HL-60 (cell line): ENCODE results near the gene MYO6.

Experiments used
- DNase-seq, 2 experiments: peaks; one replicate each; pipeline ENCODE4 v3.0.0-alpha.2; 2010 to 2020; ENCODE audit warnings: low read depth in 1 of 2, low spot score in 1 of 2
- H3K27ac ChIP-seq: fragments of 250-450 bp; sonication (Bioruptor Pico); replicated peaks from 2 replicates; pipeline ENCODE4 v1.5.1; 2020; ENCODE audit warnings: mild to moderate bottlenecking, moderate library complexity
- H3K27me3 ChIP-seq: fragments of 250-450 bp; sonication (Bioruptor Pico); 2 replicates; pipeline ENCODE4 v1.5.1; 2021; ENCODE audit warnings: mild to moderate bottlenecking, moderate library complexity; ENCODE audit not compliant: insufficient read depth, poor library complexity, severe bottlenecking
- H3K4me3 ChIP-seq: replicated peaks from 2 replicates; pipeline ENCODE4 v1.5.1; 2011; ENCODE audit warnings: mild to moderate bottlenecking, control low read depth, low read length; ENCODE audit not compliant: insufficient read depth
- CTCF ChIP-seq: IDR thresholded peaks from one replicate; pipeline ENCODE4 v1.5.1; 2011; ENCODE audit warnings: low read length, control low read depth, inconsistent platforms; ENCODE audit not compliant: insufficient read depth
- GABPA ChIP-seq: IDR thresholded peaks from 2 replicates; pipeline ENCODE4 v1.6.1; 2012; ENCODE audit warnings: low read depth
- POLR2AphosphoS5 ChIP-seq: IDR thresholded peaks from 2 replicates; pipeline ENCODE4 v1.6.1; 2012; ENCODE audit warnings: low read depth
- REST ChIP-seq: IDR thresholded peaks from 2 replicates; pipeline ENCODE4 v1.6.1; 2012; ENCODE audit warnings: low read depth; ENCODE audit not compliant: insufficient replicate concordance
- SPI1 ChIP-seq: IDR thresholded peaks from 2 replicates; pipeline ENCODE4 v1.6.1; 2012; ENCODE audit warnings: low read depth, mild to moderate bottlenecking, borderline replicate concordance

The MYO6 gene

GRCh38 chr6:75834447-75834846 is 85.4 kb downstream of the MYO6 start:
- Histone ChIP-seq H3K4me3 (no peak overlapping the region), H3K27me3 (no peaks in the 10 kb centered on the region), H3K27ac (no peak overlapping the region)
- no peak for DNase-seq
- no peak for TF ChIP-seq POLR2AphosphoS5

GRCh38 chr6:75842191-75842590 is 93.2 kb downstream of the MYO6 start:
- no peak for TF ChIP-seq CTCF
- no peak for TF ChIP-seq GABPA
- TF ChIP-seq SPI1, result no peak
- no peak for TF ChIP-seq REST
- TF ChIP-seq POLR2AphosphoS5, result no peak
- no peaks in the 10 kb centered on the region for H3K27me3 ChIP-seq
- no peak for DNase-seq
- H3K4me3 ChIP-seq, result no peak overlapping the region
- H3K27ac ChIP-seq, result no peak overlapping the region

- no peaks in the 10 kb centered on the region for H3K27me3 ChIP-seq
- DNase-seq, result no peak
- H3K4me3 ChIP-seq, result no peak overlapping the region
- TF ChIP-seq REST (no peak), CTCF (no peak), GABPA (no peak), SPI1 (no peak), POLR2AphosphoS5 (no peak)
- H3K27ac ChIP-seq, result no peak overlapping the region
These were observed 93.7 kb downstream of the MYO6 start for GRCh38 chr6:75842732-75843131.

- H3K27me3 ChIP-seq, result no peaks in the 10 kb centered on the region
- no peak overlapping the region for H3K4me3 ChIP-seq
- no peak overlapping the region for H3K27ac ChIP-seq
- DNase-seq, result no peak
- no peak for TF ChIP-seq SPI1
- TF ChIP-seq GABPA, result no peak
- TF ChIP-seq CTCF, result no peak
- TF ChIP-seq REST, result no peak
- no peak for TF ChIP-seq POLR2AphosphoS5
These were observed 94.4 kb downstream of the MYO6 start for GRCh38 chr6:75843396-75843795.
